B cell (primary cell): ENCODE measurements around the gene ILDR2. TPM values are rescaled to one million over a fixed set of nuclear protein-coding genes. Genes with fewer than 3 reads are reported as not detected.

Experiments
- ATAC-seq: fragments of 200-7000 bp; cut with Tn5 transposase; one replicate; pipeline ENCODE4 v1.10.0; 2021; ENCODE audit warnings: low read depth, mild to moderate bottlenecking, moderate number of reproducible peaks, moderate library complexity
- CTCF ChIA-PET: fragments of 350-600 bp; sonication (Branson Sonifier 250); formaldehyde crosslinking; loops from one replicate; lab custom pipeline; 2021; ENCODE audit warnings: antibody characterized with exemption, inconsistent platforms; lab: Charles Lee
- POLR2A ChIA-PET: fragments of 350-600 bp; sonication (Branson Sonifier 250); formaldehyde crosslinking; loops from one replicate; lab custom pipeline; 2021; ENCODE audit warnings: antibody characterized with exemption; lab: Charles Lee
- DNase-seq: peaks from one replicate; pipeline ENCODE4 v3.0.0; 2013
- H2AFZ ChIP-seq: 2 replicates; pipeline ENCODE4 v1.6.1; 2012; ENCODE audit warnings: mild to moderate bottlenecking, low read depth, low read length; ENCODE audit not compliant: insufficient read depth, poor library complexity, severe bottlenecking
- H3K27ac ChIP-seq, 2 donors: 1 replicate in 1 of 2; 2 replicates in 1 of 2; pipeline ENCODE4 v1.5.1; 2012 to 2013; ENCODE audit warnings: low read length in 2 of 2, mild to moderate bottlenecking in 2 of 2, moderate library complexity in 1 of 2
- H3K27me3 ChIP-seq, 4 experiments: fragments of 200-600 bp in 1 of 4; sonication (generic) in 1 of 4; replicated peaks in 1 of 4; 1 replicate in 2 of 4; 2 replicates in 2 of 4; pipeline versions ENCODE4 v1.6.1 to v1.7.0; 2013 to 2016; ENCODE audit warnings: low read length in 3 of 4, mild to moderate bottlenecking in 2 of 4, mixed read lengths in 1 of 4, moderate library complexity in 1 of 4; ENCODE audit not compliant: insufficient read depth in 4 of 4, control insufficient read depth in 3 of 4; ENCODE audit errors: control extremely low read depth in 1 of 4
- H3K36me3 ChIP-seq, 2 experiments: replicated peaks in 1 of 2; 1 replicate in 1 of 2; 2 replicates in 1 of 2; pipeline versions ENCODE4 v1.6.1 to v1.7.1; 2013; ENCODE audit warnings: low read length in 1 of 2; ENCODE audit not compliant: insufficient read depth in 2 of 2, control insufficient read depth in 1 of 2; ENCODE audit errors: control extremely low read depth in 1 of 2, extremely low read depth in 1 of 2
- H3K4me1 ChIP-seq, 2 donors: fragments of 200-600 bp in 1 of 2; sonication (generic) in 1 of 2; 1 replicate in 1 of 2; 2 replicates in 1 of 2; pipeline versions ENCODE4 v1.5.1 to v1.6.1; 2013 to 2017; ENCODE audit warnings: low read length in 2 of 2; ENCODE audit not compliant: control insufficient read depth in 2 of 2, insufficient read depth in 2 of 2
- H3K4me2 ChIP-seq: replicated peaks from 2 replicates; pipeline ENCODE3; 2012; ENCODE audit warnings: mild to moderate bottlenecking, low read depth, low read length; ENCODE audit not compliant: poor library complexity, severe bottlenecking
- H3K4me3 ChIP-seq, 5 experiments: fragments of 200-600 bp in 1 of 5; sonication (generic) in 1 of 5; 1 replicate in 3 of 5; 2 replicates in 2 of 5; pipeline versions ENCODE4 v1.5.1 to v1.7.0; 2011 to 2016; ENCODE audit warnings: low read length in 4 of 5, mild to moderate bottlenecking in 4 of 5, low read depth in 2 of 5, control low read depth in 1 of 5, moderate library complexity in 1 of 5; ENCODE audit not compliant: insufficient read depth in 1 of 5; ENCODE audit errors: control extremely low read depth in 1 of 5, extremely low read depth in 1 of 5
- H3K79me2 ChIP-seq: fragments of 200-600 bp; sonication (generic); one replicate; pipeline ENCODE4 v1.6.0; 2016; ENCODE audit warnings: low read length; ENCODE audit not compliant: control insufficient read depth, insufficient read depth
- H3K9ac ChIP-seq: fragments of 200-600 bp; sonication (generic); 2 replicates; pipeline ENCODE4 v1.6.1; 2017; ENCODE audit warnings: mild to moderate bottlenecking, low read length, moderate library complexity
- H3K9me3 ChIP-seq, 3 donors: one replicate each; pipeline versions ENCODE4 v1.6.1 to v1.7.1; 2013; ENCODE audit warnings: low read length in 2 of 3; ENCODE audit not compliant: control insufficient read depth in 2 of 3, insufficient read depth in 1 of 3; ENCODE audit errors: control extremely low read depth in 1 of 3
- H4K20me1 ChIP-seq: 2 replicates; pipeline ENCODE4 v1.6.0; 2012; ENCODE audit warnings: mild to moderate bottlenecking, low read length; ENCODE audit not compliant: insufficient read depth, control insufficient read depth, poor library complexity, severe bottlenecking
- H3K27ac Mint-ChIP-seq: one replicate; pipeline ENCODE4 v1.8.0; 2021; ENCODE audit warnings: mixed read lengths
- H3K27me3 Mint-ChIP-seq: one replicate; pipeline ENCODE4 v1.8.0; 2021; ENCODE audit warnings: mixed read lengths
- H3K4me1 Mint-ChIP-seq: one replicate; pipeline ENCODE4 v1.8.0; 2021; ENCODE audit warnings: mixed read lengths
- H3K4me3 Mint-ChIP-seq: one replicate; pipeline ENCODE4 v1.8.0; 2021; ENCODE audit warnings: mixed read lengths
- H3K9me3 Mint-ChIP-seq: one replicate; pipeline ENCODE4 v1.8.0; 2022; ENCODE audit warnings: mixed read lengths; ENCODE audit not compliant: insufficient read depth
- CTCF ChIP-seq: fragments of 200-600 bp; IDR thresholded peaks from one replicate; pipeline ENCODE4 v1.8.0; 2022; ENCODE audit warnings: antibody characterized with exemption, mild to moderate bottlenecking
- EZH2 ChIP-seq: IDR thresholded peaks from 2 replicates; pipeline ENCODE4 v1.6.1; 2012; ENCODE audit warnings: borderline replicate concordance, low read depth, mild to moderate bottlenecking, moderate library complexity, low read length; ENCODE audit not compliant: insufficient read depth, poor library complexity, severe bottlenecking
- WGBS: methylation state at CpG from one replicate; pipeline ENCODE4 v1.1.5; 2013; ENCODE audit warnings: missing lambda C conversion rate; ENCODE audit not compliant: insufficient coverage; 5-methylcytosine and 5-hydroxymethylcytosine counted together
- intact Hi-C: fragments of 100-400 bp; cut with micrococcal nuclease; formaldehyde crosslinking; loops from one replicate; pipeline ENCODE4 v1.10.0; 2022
- polyA plus RNA-seq: library from polyadenylated mRNA; depleted of rRNA; stranded (reverse); fragments of >200 nt; gene quantifications from 2 replicates; pipeline ENCODE4 v1.2.3, GENCODE V29; 2012
- total RNA-seq, 2 donors: library from RNA; stranded (reverse); fragments of 120-200 nt in 1 of 2; gene quantifications; 1 replicate in 1 of 2; 2 replicates in 1 of 2; pipeline versions ENCODE4 v1.2.3 to v1.2.4, GENCODE V29; 2013 to 2022

Gene ILDR2
- total and polyA plus RNA-seq, 2 donors (not counting 1 experiment from before 2014, with no cell fraction given) = 0.01 TPM; not detected in 1

- H3K4me3 ChIP-seq = no peak overlapping the region
- intact Hi-C loops = loop anchor here (10.0 kb wide), 1 partner anchor 636 kb away; the partner anchor contains the start of gene CREG1
- Mint-ChIP-seq H3K4me1 (peaks cover 19% of the 10 kb centered on the region), H3K9me3 (no peaks in the 10 kb centered on the region), H3K27me3 (peaks cover 39% of the 10 kb centered on the region), H3K4me3 (no peak overlapping the region), H3K27ac (no peak overlapping the region)
- peaks cover 0 to 6% (median 0%) of the 10 kb centered on the region in 3 donors for H3K9me3 ChIP-seq
- H3K79me2 ChIP-seq = no peaks in the 10 kb centered on the region
- H2AFZ ChIP-seq = no peak overlapping the region
- no peak overlapping the region for H3K9ac ChIP-seq
- CTCF ChIA-PET = interaction anchor here (2.0 to 5.6 kb wide), 2 partner anchors 9 to 140 kb away, joined by 7 to 31 read pairs; no protein-coding TSS in a partner anchor
- H3K27ac ChIP-seq = no peak overlapping the region
- no peaks in the 10 kb centered on the region for H3K36me3 ChIP-seq
- H4K20me1 ChIP-seq = no peaks in the 10 kb centered on the region
- DNase-seq (no peak), ATAC-seq (no peak)
- H3K4me2 ChIP-seq = no peak overlapping the region
- POLR2A ChIA-PET = no interaction called here
- H3K4me1 ChIP-seq = peaks cover 21% of the 10 kb centered on the region in 2 donors
- TF ChIP-seq CTCF = no peak
- TF ChIP-seq EZH2 = no peak
- WGBS = 100% methylated on average over 1 of the region's 2 CpGs
- H3K27me3 ChIP-seq = peaks cover 0 to 30% (median 23%) of the 10 kb centered on the region in 4 experiments
These were observed 56.4 kb downstream of the ILDR2 start for GRCh38 chr1:166918956-166919316.

GRCh38 chr1:166918088-166918955, 57.0 kb downstream of the ILDR2 start:
- no peak overlapping the region for H3K27ac ChIP-seq
- no peaks in the 10 kb centered on the region for H3K79me2 ChIP-seq
- no peak overlapping the region for H3K27ac Mint-ChIP-seq
- DNase-seq = no peak
- H4K20me1 ChIP-seq = no peaks in the 10 kb centered on the region
- intact Hi-C loops = loop anchor here (10.0 kb wide), 1 partner anchor 636 kb away; the partner anchor contains the start of gene CREG1
- no peak for TF ChIP-seq EZH2
- TF ChIP-seq CTCF = no peak
- peaks cover 0 to 30% (median 23%) of the 10 kb centered on the region in 4 experiments for H3K27me3 ChIP-seq
- H3K4me3 ChIP-seq = no peak overlapping the region
- H3K4me1 ChIP-seq = peaks cover 19 to 20% of the 10 kb centered on the region in 2 donors
- POLR2A ChIA-PET = no interaction called here
- ATAC-seq = no peak
- H3K4me2 ChIP-seq = no peak overlapping the region
- 94% methylated on average over 3 of the region's 6 CpGs for WGBS
- CTCF ChIA-PET = interaction anchor here (2.0 to 21.5 kb wide), 3 partner anchors 8 to 141 kb away, joined by 7 to 944 read pairs (median 31); no protein-coding TSS in a partner anchor
- peaks cover 0 to 6% (median 0%) of the 10 kb centered on the region in 3 donors for H3K9me3 ChIP-seq
- peaks cover 39% of the 10 kb centered on the region for H3K27me3 Mint-ChIP-seq
- no peak overlapping the region for H3K9ac ChIP-seq
- H3K4me3 Mint-ChIP-seq = no peak overlapping the region
- H3K36me3 ChIP-seq = no peaks in the 10 kb centered on the region
- no peaks in the 10 kb centered on the region for H3K9me3 Mint-ChIP-seq
- H3K4me1 Mint-ChIP-seq = peaks cover 18% of the 10 kb centered on the region
- no peak overlapping the region for H2AFZ ChIP-seq
